Endothelial cell of umbilical vein (primary cell): ENCODE results near the gene UBR4. TPM values are rescaled to one million over a fixed set of nuclear protein-coding genes. Genes with fewer than 3 reads are reported as not detected.
A peak's percentile ranks its signal among the peaks of the same experiment; 100 is the strongest.

Experiments used
- BruUV-seq: library from RNA; stranded (reverse); fragments of 400-500 nt; replicated peaks from 2 replicates; lab custom pipeline; 2021; lab: Mats Ljungman, UMichigan
- CTCF ChIA-PET: fragments of 300-600, 350-600 bp; sonication (Branson Sonifier 250); formaldehyde crosslinking; loops from one replicate; lab custom pipeline; 2021; ENCODE audit warnings: antibody characterized with exemption, inconsistent platforms; lab: Charles Lee
- POLR2A ChIA-PET: fragments of 300-600, 350-600 bp; sonication (Branson Sonifier 250); formaldehyde crosslinking; loops from one replicate; lab custom pipeline; 2021; ENCODE audit warnings: antibody characterized with exemption, inconsistent platforms; lab: Charles Lee
- DNase-seq: peaks from one replicate; pipeline ENCODE4 v3.0.0-alpha.2; 2011; ENCODE audit warnings: low read depth, low spot score
- FAIRE-seq: peaks from 2 replicates; lab custom pipeline; 2011; peaks lifted over from hg19 to GRCh38; lab: Jason Lieb, UNC
- H2AFZ ChIP-seq: 2 replicates; pipeline ENCODE4 v1.6.0; 2012; ENCODE audit warnings: low read depth, low read length, control low read depth, inconsistent platforms
- H3K27ac ChIP-seq: 2 replicates; pipeline ENCODE4 v1.5.1; 2011; ENCODE audit warnings: low read depth, mild to moderate bottlenecking, control low read depth, low read length, moderate library complexity; ENCODE audit not compliant: insufficient read depth
- H3K27me3 ChIP-seq, 2 experiments: 2 replicates each; pipeline versions ENCODE4 v1.6.0 to v1.6.1; 2011; ENCODE audit warnings: low read length in 2 of 2, mixed read lengths in 1 of 2; ENCODE audit not compliant: control insufficient read depth in 2 of 2, insufficient read depth in 2 of 2
- H3K36me3 ChIP-seq, 2 experiments: 2 replicates in 1 of 2; 3 replicates in 1 of 2; pipeline ENCODE4 v1.5.1; 2011; ENCODE audit warnings: low read length in 2 of 2, mild to moderate bottlenecking in 1 of 2, moderate library complexity in 1 of 2; ENCODE audit not compliant: control insufficient read depth in 2 of 2, insufficient read depth in 2 of 2; ENCODE audit errors: extremely low read depth in 1 of 2
- H3K4me1 ChIP-seq: 3 replicates; pipeline ENCODE4 v1.5.1; 2011; ENCODE audit warnings: mild to moderate bottlenecking, low read length; ENCODE audit not compliant: control insufficient read depth, insufficient read depth; ENCODE audit errors: extremely low read depth
- H3K4me2 ChIP-seq: 2 replicates; pipeline ENCODE4 v1.6.1; 2011; ENCODE audit warnings: low read length, control low read depth, mixed read lengths; ENCODE audit not compliant: insufficient read depth
- H3K4me3 ChIP-seq, 3 experiments: fragments of 200-600 bp in 1 of 3; sonication (generic), shearing (Covaris generic) in 1 of 3; replicated peaks in 1 of 3; 2 replicates each; pipeline ENCODE4 v1.5.1; 2011 to 2016; ENCODE audit warnings: control low read depth in 3 of 3, low read length in 3 of 3, mild to moderate bottlenecking in 2 of 3, inconsistent platforms in 1 of 3, low read depth in 1 of 3, moderate library complexity in 1 of 3; ENCODE audit not compliant: insufficient read depth in 1 of 3
- H3K79me2 ChIP-seq: 2 replicates; pipeline ENCODE4 v1.6.0; 2012; ENCODE audit warnings: low read length, inconsistent platforms; ENCODE audit not compliant: control insufficient read depth, insufficient read depth
- H3K9ac ChIP-seq: replicated peaks from 2 replicates; pipeline ENCODE3; 2011; ENCODE audit warnings: low read length, control low read depth; ENCODE audit not compliant: insufficient read depth; ENCODE audit errors: extremely low read depth
- H3K9me1 ChIP-seq: replicated peaks from 3 replicates; pipeline ENCODE4 v1.6.0; 2011; ENCODE audit warnings: mild to moderate bottlenecking, low read length; ENCODE audit not compliant: control insufficient read depth, insufficient read depth; ENCODE audit errors: extremely low read depth
- H3K9me3 ChIP-seq: replicated peaks from 2 replicates; pipeline ENCODE4 v1.5.1; 2012; ENCODE audit warnings: low read length, inconsistent platforms; ENCODE audit not compliant: control insufficient read depth, insufficient read depth
- H4K20me1 ChIP-seq: replicated peaks from 2 replicates; pipeline ENCODE3; 2011; ENCODE audit warnings: mild to moderate bottlenecking, low read length; ENCODE audit not compliant: control insufficient read depth, insufficient read depth; ENCODE audit errors: extremely low read depth
- CTCF ChIP-seq, 2 donors: IDR thresholded peaks; 1 replicate in 1 of 2; 2 replicates in 1 of 2; pipeline ENCODE4 v1.5.1; 2011; ENCODE audit warnings: low read length in 2 of 2, mild to moderate bottlenecking in 2 of 2, moderate library complexity in 2 of 2, control low read depth in 1 of 2, inconsistent platforms in 1 of 2, low read depth in 1 of 2; ENCODE audit not compliant: insufficient read depth in 1 of 2; ENCODE audit errors: extremely low read depth in 1 of 2
- EZH2 ChIP-seq: IDR thresholded peaks from 2 replicates; pipeline ENCODE4 v1.6.1; 2012; ENCODE audit warnings: borderline replicate concordance, low read depth, mild to moderate bottlenecking, moderate library complexity, low read length, inconsistent platforms; ENCODE audit not compliant: severe bottlenecking
- FOS ChIP-seq: IDR thresholded peaks from 2 replicates; pipeline ENCODE4 v1.6.1; 2011; ENCODE audit warnings: mild to moderate bottlenecking, low read length, moderate library complexity, borderline replicate concordance; ENCODE audit not compliant: insufficient read depth
- GATA2 ChIP-seq: IDR thresholded peaks from 2 replicates; pipeline ENCODE4 v1.7.0; 2011; ENCODE audit warnings: low read depth, mild to moderate bottlenecking, moderate library complexity, mixed read lengths, low read length; ENCODE audit not compliant: insufficient read length, insufficient read depth
- JUN ChIP-seq: IDR thresholded peaks from 2 replicates; pipeline ENCODE4 v1.6.1; 2011; ENCODE audit warnings: borderline replicate concordance, low read depth; ENCODE audit not compliant: insufficient read length, insufficient read depth
- MAX ChIP-seq: IDR thresholded peaks from 2 replicates; pipeline ENCODE4 v1.6.1; 2011; ENCODE audit not compliant: insufficient read depth, insufficient read length
- MYC ChIP-seq: IDR thresholded peaks from one replicate; pipeline ENCODE4 v1.6.1; 2011; ENCODE audit warnings: mild to moderate bottlenecking, low read depth, low read length
- POLR2A ChIP-seq: IDR thresholded peaks from 2 replicates; pipeline ENCODE4 v1.6.1; 2012; ENCODE audit warnings: low read depth, mild to moderate bottlenecking, control low read depth, low read length
- POLR2AphosphoS5 ChIP-seq: IDR thresholded peaks from 2 replicates; pipeline ENCODE4 v1.6.1; 2012; ENCODE audit warnings: low read depth, mild to moderate bottlenecking, control low read depth, low read length, moderate library complexity; ENCODE audit not compliant: insufficient read depth
- dilution Hi-C: fragments of 300-500 bp; cut with MboI; formaldehyde crosslinking; loops from one replicate; pipeline ENCODE4 v1.15.0; 2019; ENCODE audit warnings: low sequenced_read_pairs; ENCODE audit not compliant: extremely low pct_ligation_motif_present
- intact Hi-C: fragments of 100-400 bp; cut with micrococcal nuclease; formaldehyde crosslinking; loops from one replicate; pipeline ENCODE4 v1.10.0; 2022
- polyA plus RNA-seq, 4 experiments: library from polyadenylated mRNA; depleted of rRNA in 3 of 4; stranded (reverse) in 3 of 4; unstranded in 1 of 4; fragments of >200 nt; gene quantifications; 2 replicates each; pipeline versions ENCODE4 v1.2.1 to v1.2.3, GENCODE V29; 2011 to 2012; ENCODE audit warnings: missing spikeins in 1 of 4
- total RNA-seq: library from RNA; stranded (reverse); gene quantifications from 2 replicates; pipeline ENCODE4 v1.2.3, GENCODE V29; 2021

The UBR4 gene
- total and polyA plus RNA-seq, 2 donors (not counting 3 experiments of a cell fraction or from before 2014, with no cell fraction given): 125 to 150 TPM

- H3K27me3 ChIP-seq: no peaks in the 10 kb centered on the region
- H3K79me2 ChIP-seq: no peaks in the 10 kb centered on the region
- peaks cover 55 to 64% of the 10 kb centered on the region in 2 experiments for H3K36me3 ChIP-seq
- ChIA-PET POLR2A (no interaction called here), CTCF (interaction anchor here (1.0 to 1.6 kb wide), 5 partner anchors 8 to 273 kb away, joined by 3 to 6 read pairs (median 5); no protein-coding TSS in a partner anchor)
- FAIRE-seq: no peak
- dilution Hi-C loops (no loop called here), intact Hi-C loops (loop anchor here (5.0 kb wide), 1 partner anchor 35 kb away; no protein-coding TSS in a partner anchor)
- no peak overlapping the region for H3K27ac ChIP-seq
- TF ChIP-seq FOS: no peak
- TF ChIP-seq POLR2AphosphoS5: no peak
- TF ChIP-seq CTCF (IDR thresholded peaks at IDR 0.05; ENCODE audit: extremely low read depth in 1 of 2, insufficient read depth in 1 of 2, low read depth in 1 of 2, low read length in 2 of 2): no peak
- no peak for TF ChIP-seq JUN
- no peak for TF ChIP-seq MAX
- no peak for TF ChIP-seq GATA2
- TF ChIP-seq POLR2A: no peak
- no peak for TF ChIP-seq EZH2
- no peak for TF ChIP-seq MYC
- H3K9me3 ChIP-seq: no peaks in the 10 kb centered on the region
- no peak overlapping the region for H2AFZ ChIP-seq
- H3K4me2 ChIP-seq: no peak overlapping the region
- peak; percentile 30 for DNase-seq
- no peak overlapping the region for H3K4me3 ChIP-seq
- no peaks in the 10 kb centered on the region for H3K9me1 ChIP-seq
- peaks cover 19% of the 10 kb centered on the region for H3K4me1 ChIP-seq
- BruUV-seq: no TSS peak
- no peaks in the 10 kb centered on the region for H4K20me1 ChIP-seq
- no peak overlapping the region for H3K9ac ChIP-seq
Observed at GRCh38 chr1:19157653-19158052, 52.4 kb downstream of the UBR4 start.
